GM12872 (cell line): Measurements from ENCODE around the gene TXNDC2.

Experiments
- CTCF ChIP-seq: IDR thresholded peaks from 3 replicates; pipeline ENCODE4 v1.5.1; 2011; ENCODE audit warnings: low read depth, mild to moderate bottlenecking, low read length, moderate library complexity; ENCODE audit not compliant: insufficient read depth

The TXNDC2 gene

GRCh38 chr18:9890196-9890595, 4.4 kb downstream of the TXNDC2 start:
- no peak for TF ChIP-seq CTCF

- no peak for TF ChIP-seq CTCF
These were observed 5.2 kb downstream of the TXNDC2 start for GRCh38 chr18:9890957-9891356.

- TF ChIP-seq CTCF, result no peak
These were observed 8.8 kb downstream of the TXNDC2 start for GRCh38 chr18:9894454-9895068.

GRCh38 chr18:9897129-9897528, 11.4 kb downstream of the TXNDC2 start:
- TF ChIP-seq CTCF, result no peak

- TF ChIP-seq CTCF, result no peak
These were observed 13.2 kb downstream of the TXNDC2 start for GRCh38 chr18:9898792-9899549.

- no peak for TF ChIP-seq CTCF
These were observed 14.9 kb downstream of the TXNDC2 start for GRCh38 chr18:9900699-9901098.

- no peak for TF ChIP-seq CTCF
These were observed 15.6 kb downstream of the TXNDC2 start for GRCh38 chr18:9901377-9901776.
